ENCODE data around the gene SDK1.

- TF ChIP-seq CTCF (IDR thresholded peaks at IDR 0.05) (no peak), EP300 (IDR thresholded peaks at IDR 0.05) (no peak), POLR2AphosphoS2 (conservative IDR thresholded peaks at IDR 0.05; ENCODE audit: low read length) (no peak), SMC3 (IDR thresholded peaks at IDR 0.05) (no peak), PBX3 (IDR thresholded peaks at IDR 0.05) (no peak), ZSCAN20 (CRISPR knock-in tag; IDR thresholded peaks at IDR 0.05) (no peak), CBX8 (IDR thresholded peaks at IDR 0.05) (no peak), HEYL (CRISPR knock-in tag; IDR thresholded peaks at IDR 0.05) (no peak), POLR2A (IDR thresholded peaks at IDR 0.05; ENCODE audit: low read length) (no peak), MYC (IDR thresholded peaks at IDR 0.05; ENCODE audit: borderline replicate concordance, low read length) (no peak), RFX5 (IDR thresholded peaks at IDR 0.05) (no peak), ATOH8 (CRISPR knock-in tag; IDR thresholded peaks at IDR 0.05; ENCODE audit: low read depth) (no peak), NPAS2 (CRISPR knock-in tag; IDR thresholded peaks at IDR 0.05; ENCODE audit: borderline replicate concordance) (no peak), BCL3 (IDR thresholded peaks at IDR 0.05) (no peak)
Measured at GRCh38 chr7:3928727-3929515, 627.9 kb downstream of the SDK1 start.

All from A549 (cell line).